HEK293 (cell line): ENCODE results near the gene CRAT.

Experiments used
- CTCF ChIA-PET: fragments of 350-600 bp; formaldehyde crosslinking; extraction: SDS; loops from one replicate; lab custom pipeline; 2021; ENCODE audit warnings: antibody characterized with exemption; lab: Yijun Ruan, JAX
- POLR2A ChIA-PET: fragments of 300-600 bp; formaldehyde crosslinking; extraction: SDS; loops from one replicate; lab custom pipeline; 2020; ENCODE audit warnings: antibody characterized with exemption, inconsistent platforms; lab: Yijun Ruan, JAX
- H3K27ac ChIP-seq: fragments of 200-500 bp; sonication (Bioruptor generic); 2 replicates; pipeline ENCODE4 v1.5.1; 2014; ENCODE audit warnings: low read depth, low read length, control low read depth, inconsistent platforms; ENCODE audit errors: extremely low read depth
- H3K36me3 ChIP-seq, 2 experiments: fragments of 200-500 bp in 1 of 2; sonication (Bioruptor generic) in 1 of 2; 1 replicate in 1 of 2; 2 replicates in 1 of 2; pipeline ENCODE4 v1.5.1; 2014 to 2017; ENCODE audit warnings: inconsistent platforms in 2 of 2, low read length in 2 of 2; ENCODE audit not compliant: control insufficient read depth in 2 of 2, insufficient read depth in 1 of 2
- H3K4me1 ChIP-seq: fragments of 200-500 bp; sonication (Bioruptor generic); 2 replicates; pipeline ENCODE4 v1.5.1; 2014; ENCODE audit warnings: mild to moderate bottlenecking, low read length, inconsistent platforms; ENCODE audit not compliant: control insufficient read depth, insufficient read depth
- H3K4me3 ChIP-seq: 2 replicates; pipeline ENCODE4 v1.5.1; 2011; ENCODE audit warnings: low read depth, mild to moderate bottlenecking, control low read depth, low read length, moderate library complexity
- H3K9me3 ChIP-seq: fragments of 200-500 bp; sonication (Bioruptor generic); 2 replicates; pipeline ENCODE4 v1.5.1; 2014; ENCODE audit warnings: low read depth, low read length, inconsistent platforms; ENCODE audit not compliant: control insufficient read depth, insufficient read depth
- IKZF3 ChIP-seq: fragments of 450-650 bp; IDR thresholded peaks from 2 replicates; pipeline ENCODE4 v1.5.0; 2018; ENCODE audit warnings: missing biosample characterization, mild to moderate bottlenecking, missing genetic modification characterization, moderate library complexity
- KLF10 ChIP-seq: fragments of 450-650 bp; IDR thresholded peaks from 2 replicates; pipeline ENCODE4 v1.5.1; 2018; ENCODE audit warnings: missing biosample characterization, mild to moderate bottlenecking, missing genetic modification characterization
- KLF8 ChIP-seq: fragments of 450-650 bp; formaldehyde crosslinking; IDR thresholded peaks from 2 replicates; pipeline ENCODE4 v1.5.1; 2016; ENCODE audit warnings: missing biosample characterization, missing genetic modification characterization
- OVOL3 ChIP-seq: fragments of 450-650 bp; formaldehyde crosslinking; IDR thresholded peaks from 2 replicates; pipeline ENCODE4 v1.5.1; 2016; ENCODE audit warnings: missing biosample characterization, missing genetic modification characterization
- REPIN1 ChIP-seq: fragments of 450-650 bp; formaldehyde crosslinking; IDR thresholded peaks from 2 replicates; pipeline ENCODE4 v1.5.1; 2017; ENCODE audit warnings: missing biosample characterization, missing genetic modification characterization, low read depth
- ZBTB1 ChIP-seq: fragments of 450-650 bp; formaldehyde crosslinking; IDR thresholded peaks from 2 replicates; pipeline ENCODE4 v1.5.1; 2016; ENCODE audit warnings: missing biosample characterization, missing genetic modification characterization
- ZBTB17 ChIP-seq: fragments of 450-650 bp; formaldehyde crosslinking; IDR thresholded peaks from 2 replicates; pipeline ENCODE4 v1.5.1; 2016; ENCODE audit warnings: missing biosample characterization, missing genetic modification characterization
- ZBTB8A ChIP-seq: fragments of 450-650 bp; formaldehyde crosslinking; IDR thresholded peaks from 2 replicates; pipeline ENCODE4 v1.5.1; 2016; ENCODE audit warnings: missing biosample characterization, missing genetic modification characterization
- ZFHX2 ChIP-seq: fragments of 450-650 bp; formaldehyde crosslinking; conservative IDR thresholded peaks from 2 replicates; pipeline ENCODE4 v1.5.1; 2016; ENCODE audit warnings: missing biosample characterization, missing genetic modification characterization
- ZFP37 ChIP-seq: fragments of 450-650 bp; formaldehyde crosslinking; IDR thresholded peaks from 2 replicates; pipeline ENCODE4 v1.5.1; 2016; ENCODE audit warnings: missing biosample characterization, missing genetic modification characterization
- ZFP41 ChIP-seq: fragments of 450-650 bp; formaldehyde crosslinking; IDR thresholded peaks from 2 replicates; pipeline ENCODE4 v1.5.1; 2016; ENCODE audit warnings: missing biosample characterization, missing genetic modification characterization, borderline replicate concordance
- ZIC2 ChIP-seq: fragments of 450-650 bp; formaldehyde crosslinking; IDR thresholded peaks from 2 replicates; pipeline ENCODE4 v1.5.1; 2016; ENCODE audit warnings: missing biosample characterization, missing genetic modification characterization
- ZNF16 ChIP-seq: fragments of 450-650 bp; formaldehyde crosslinking; IDR thresholded peaks from 2 replicates; pipeline ENCODE4 v1.5.1; 2016; ENCODE audit warnings: low read depth, missing biosample characterization, missing genetic modification characterization
- ZNF23 ChIP-seq: fragments of 450-650 bp; formaldehyde crosslinking; IDR thresholded peaks from 2 replicates; pipeline ENCODE4 v1.5.1; 2016; ENCODE audit warnings: missing biosample characterization, missing genetic modification characterization, borderline replicate concordance
- ZNF341 ChIP-seq: fragments of 450-650 bp; formaldehyde crosslinking; IDR thresholded peaks from 2 replicates; pipeline ENCODE4; 2016; ENCODE audit warnings: low read depth, missing biosample characterization, missing genetic modification characterization
- ZNF548 ChIP-seq: fragments of 450-650 bp; formaldehyde crosslinking; IDR thresholded peaks from 2 replicates; pipeline ENCODE4 v1.5.1; 2016; ENCODE audit warnings: missing biosample characterization, missing genetic modification characterization
- ZNF610 ChIP-seq: fragments of 450-650 bp; formaldehyde crosslinking; IDR thresholded peaks from 2 replicates; pipeline ENCODE4 v1.5.1; 2016; ENCODE audit warnings: missing biosample characterization, missing genetic modification characterization, borderline replicate concordance
- ZNF623 ChIP-seq: fragments of 450-650 bp; formaldehyde crosslinking; IDR thresholded peaks from 2 replicates; pipeline ENCODE4 v1.5.1; 2016; ENCODE audit warnings: missing biosample characterization, missing genetic modification characterization
- ZNF660 ChIP-seq: fragments of 450-650 bp; IDR thresholded peaks from 2 replicates; pipeline ENCODE4 v1.5.1; 2018; ENCODE audit warnings: missing biosample characterization, mild to moderate bottlenecking, missing genetic modification characterization
- TF ChIP-seq, protein P1 (sequence below): fragments of 450-650 bp; formaldehyde crosslinking; IDR thresholded peaks from 2 replicates; pipeline ENCODE4 v1.5.1; 2017; ENCODE audit warnings: missing biosample characterization, mild to moderate bottlenecking, missing genetic modification characterization, moderate library complexity
- TF ChIP-seq, protein P2 (sequence below): fragments of 450-650 bp; formaldehyde crosslinking; IDR thresholded peaks from 2 replicates; pipeline ENCODE4 v1.5.1; 2016; ENCODE audit warnings: missing biosample characterization, missing genetic modification characterization
- TF ChIP-seq, protein P3 (sequence below): fragments of 450-650 bp; formaldehyde crosslinking; IDR thresholded peaks from 2 replicates; pipeline ENCODE4 v1.5.1; 2016; ENCODE audit warnings: missing biosample characterization, missing genetic modification characterization
- TF ChIP-seq, protein P4 (sequence below): fragments of 450-650 bp; formaldehyde crosslinking; IDR thresholded peaks from 2 replicates; pipeline ENCODE4 v1.5.1; 2016; ENCODE audit warnings: missing biosample characterization, missing genetic modification characterization
- TF ChIP-seq, protein P5 (sequence below): fragments of 450-650 bp; formaldehyde crosslinking; IDR thresholded peaks from 2 replicates; pipeline ENCODE4 v1.5.1; 2017; ENCODE audit warnings: missing biosample characterization, missing genetic modification characterization

CRAT gene

DNA sequence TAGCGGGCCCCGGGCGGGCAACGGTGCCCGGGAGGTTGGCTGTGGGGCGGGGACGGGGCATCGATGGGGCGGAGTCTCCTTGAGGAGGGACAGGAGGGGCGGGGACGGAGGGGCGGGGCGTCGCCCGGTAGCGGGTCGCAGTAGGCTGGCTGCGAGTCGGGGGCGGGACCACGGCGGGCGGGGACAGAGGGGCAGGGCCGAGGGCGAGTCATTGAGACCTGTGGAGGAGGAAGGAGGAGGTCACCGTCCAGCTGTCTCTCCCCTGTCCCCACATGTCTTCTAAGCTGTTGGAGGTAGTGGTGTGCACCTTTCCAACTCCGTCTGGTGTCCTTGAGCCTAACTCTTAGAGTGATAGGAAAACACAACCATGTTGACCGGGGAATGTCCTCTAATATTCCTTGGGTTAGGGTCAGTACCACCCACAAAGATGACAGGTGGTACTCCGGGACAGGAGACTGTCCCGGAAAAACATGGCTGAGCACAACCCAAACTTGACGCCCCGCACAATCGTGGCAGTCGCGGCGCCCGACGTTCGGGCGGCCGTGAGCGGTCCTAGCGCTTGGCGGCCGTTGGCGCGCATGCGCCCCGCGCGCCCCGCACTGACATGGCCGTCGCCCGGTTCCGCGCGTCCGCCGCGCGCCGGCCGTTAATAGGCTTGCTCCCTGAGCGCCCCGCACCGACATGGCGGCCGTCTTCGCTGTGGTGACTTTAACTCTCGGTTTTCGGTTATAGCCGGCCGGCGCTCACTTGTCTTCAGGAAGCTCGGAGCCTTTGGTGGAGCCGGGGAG is at the start of gene CRAT, which contains the start of gene PTPA:
Gene CRAT, minus strand, starts transcription at position 54 of the 788 bp plus-strand sequence. CDS start 284 bp downstream, outside the sequence.
Gene PTPA, plus strand, starts transcription at position 676 of the 788 bp plus-strand sequence. CDS start 186 bp downstream, outside the sequence.
- H3K27ac ChIP-seq, result peak within 1 kb of the TSS; percentile 87
- peak within 1 kb of the TSS; percentile 97 for H3K4me3 ChIP-seq
- H3K36me3 ChIP-seq, result peaks cover 0 to 8% of the 10 kb centered on the region in 2 experiments; a peak in 2 of 3 replicates
- peaks cover 4% of the 10 kb centered on the region; the same call in 1 of the 2 replicates for H3K4me1 ChIP-seq
- ChIA-PET POLR2A (interaction anchor here (0.6 to 3.7 kb wide), 10 partner anchors 8 to 1967 kb away, joined by 3 to 23 read pairs (median 4); partner anchors contain the start of genes DOLPP1, NTMT1 and SH3GLB2), CTCF (interaction anchor here (0.7 to 2.2 kb wide), 4 partner anchors 13 to 63 kb away, joined by 3 to 12 read pairs (median 4); no protein-coding TSS in a partner anchor)
- no peaks in the 10 kb centered on the region for H3K9me3 ChIP-seq
- TF ChIP-seq ZFHX2 (tag by site-specific recombination) (peak; percentile 66), ZNF623 (tag by site-specific recombination) (no peak; the same call in 1 of the 2 replicates), ZNF548 (0 out of 2 replicates have a peak, but pooled peaks have one; percentile 31), ZFP37 (peak; percentile 32; the same call in 1 of the 2 replicates), ZNF610 (tag by site-specific recombination) (0 out of 2 replicates have a peak, but pooled peaks have one; percentile 50), ZIC2 (no peak), REPIN1 (peak; percentile 81; the same call in 1 of the 2 replicates), KLF10 (tag by site-specific recombination) (peak; percentile 89), ZNF341 (peak; percentile 30; the same call in 1 of the 2 replicates), ZBTB8A (tag by site-specific recombination) (peak; percentile 84), ZFP41 (no peak), ZNF23 (tag by site-specific recombination) (no peak), IKZF3 (peak; percentile 72; the same call in 1 of the 2 replicates), ZNF16 (tag by site-specific recombination) (no peak), OVOL3 (tag by site-specific recombination) (peak; percentile 31; the same call in 1 of the 2 replicates), ZNF660 (tag by site-specific recombination) (0 out of 2 replicates have a peak, but pooled peaks have one; percentile 17), ZBTB17 (peak; percentile 63), KLF8 (tag by site-specific recombination) (peak; percentile 63), ZBTB1 (tag by site-specific recombination) (peak; percentile 67; the same call in 1 of the 2 replicates)
- TF ChIP-seq, protein P1, sequence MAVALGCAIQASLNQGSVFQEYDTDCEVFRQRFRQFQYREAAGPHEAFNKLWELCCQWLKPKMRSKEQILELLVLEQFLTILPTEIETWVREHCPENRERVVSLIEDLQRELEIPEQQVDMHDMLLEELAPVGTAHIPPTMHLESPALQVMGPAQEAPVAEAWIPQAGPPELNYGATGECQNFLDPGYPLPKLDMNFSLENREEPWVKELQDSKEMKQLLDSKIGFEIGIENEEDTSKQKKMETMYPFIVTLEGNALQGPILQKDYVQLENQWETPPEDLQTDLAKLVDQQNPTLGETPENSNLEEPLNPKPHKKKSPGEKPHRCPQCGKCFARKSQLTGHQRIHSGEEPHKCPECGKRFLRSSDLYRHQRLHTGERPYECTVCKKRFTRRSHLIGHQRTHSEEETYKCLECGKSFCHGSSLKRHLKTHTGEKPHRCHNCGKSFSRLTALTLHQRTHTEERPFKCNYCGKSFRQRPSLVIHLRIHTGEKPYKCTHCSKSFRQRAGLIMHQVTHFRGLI (tag by site-specific recombination), result 0 out of 2 replicates have a peak, but pooled peaks have one; percentile 12
- TF ChIP-seq, protein P2, sequence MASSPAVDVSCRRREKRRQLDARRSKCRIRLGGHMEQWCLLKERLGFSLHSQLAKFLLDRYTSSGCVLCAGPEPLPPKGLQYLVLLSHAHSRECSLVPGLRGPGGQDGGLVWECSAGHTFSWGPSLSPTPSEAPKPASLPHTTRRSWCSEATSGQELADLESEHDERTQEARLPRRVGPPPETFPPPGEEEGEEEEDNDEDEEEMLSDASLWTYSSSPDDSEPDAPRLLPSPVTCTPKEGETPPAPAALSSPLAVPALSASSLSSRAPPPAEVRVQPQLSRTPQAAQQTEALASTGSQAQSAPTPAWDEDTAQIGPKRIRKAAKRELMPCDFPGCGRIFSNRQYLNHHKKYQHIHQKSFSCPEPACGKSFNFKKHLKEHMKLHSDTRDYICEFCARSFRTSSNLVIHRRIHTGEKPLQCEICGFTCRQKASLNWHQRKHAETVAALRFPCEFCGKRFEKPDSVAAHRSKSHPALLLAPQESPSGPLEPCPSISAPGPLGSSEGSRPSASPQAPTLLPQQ (tag by site-specific recombination), result peak; percentile 58; the same call in 1 of the 2 replicates
- TF ChIP-seq, protein P3, sequence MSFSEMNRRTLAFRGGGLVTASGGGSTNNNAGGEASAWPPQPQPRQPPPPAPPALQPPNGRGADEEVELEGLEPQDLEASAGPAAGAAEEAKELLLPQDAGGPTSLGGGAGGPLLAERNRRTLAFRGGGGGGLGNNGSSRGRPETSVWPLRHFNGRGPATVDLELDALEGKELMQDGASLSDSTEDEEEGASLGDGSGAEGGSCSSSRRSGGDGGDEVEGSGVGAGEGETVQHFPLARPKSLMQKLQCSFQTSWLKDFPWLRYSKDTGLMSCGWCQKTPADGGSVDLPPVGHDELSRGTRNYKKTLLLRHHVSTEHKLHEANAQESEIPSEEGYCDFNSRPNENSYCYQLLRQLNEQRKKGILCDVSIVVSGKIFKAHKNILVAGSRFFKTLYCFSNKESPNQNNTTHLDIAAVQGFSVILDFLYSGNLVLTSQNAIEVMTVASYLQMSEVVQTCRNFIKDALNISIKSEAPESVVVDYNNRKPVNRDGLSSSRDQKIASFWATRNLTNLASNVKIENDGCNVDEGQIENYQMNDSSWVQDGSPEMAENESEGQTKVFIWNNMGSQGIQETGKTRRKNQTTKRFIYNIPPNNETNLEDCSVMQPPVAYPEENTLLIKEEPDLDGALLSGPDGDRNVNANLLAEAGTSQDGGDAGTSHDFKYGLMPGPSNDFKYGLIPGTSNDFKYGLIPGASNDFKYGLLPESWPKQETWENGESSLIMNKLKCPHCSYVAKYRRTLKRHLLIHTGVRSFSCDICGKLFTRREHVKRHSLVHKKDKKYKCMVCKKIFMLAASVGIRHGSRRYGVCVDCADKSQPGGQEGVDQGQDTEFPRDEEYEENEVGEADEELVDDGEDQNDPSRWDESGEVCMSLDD, result peak; percentile 62; the same call in 1 of the 2 replicates
- TF ChIP-seq, protein P4, sequence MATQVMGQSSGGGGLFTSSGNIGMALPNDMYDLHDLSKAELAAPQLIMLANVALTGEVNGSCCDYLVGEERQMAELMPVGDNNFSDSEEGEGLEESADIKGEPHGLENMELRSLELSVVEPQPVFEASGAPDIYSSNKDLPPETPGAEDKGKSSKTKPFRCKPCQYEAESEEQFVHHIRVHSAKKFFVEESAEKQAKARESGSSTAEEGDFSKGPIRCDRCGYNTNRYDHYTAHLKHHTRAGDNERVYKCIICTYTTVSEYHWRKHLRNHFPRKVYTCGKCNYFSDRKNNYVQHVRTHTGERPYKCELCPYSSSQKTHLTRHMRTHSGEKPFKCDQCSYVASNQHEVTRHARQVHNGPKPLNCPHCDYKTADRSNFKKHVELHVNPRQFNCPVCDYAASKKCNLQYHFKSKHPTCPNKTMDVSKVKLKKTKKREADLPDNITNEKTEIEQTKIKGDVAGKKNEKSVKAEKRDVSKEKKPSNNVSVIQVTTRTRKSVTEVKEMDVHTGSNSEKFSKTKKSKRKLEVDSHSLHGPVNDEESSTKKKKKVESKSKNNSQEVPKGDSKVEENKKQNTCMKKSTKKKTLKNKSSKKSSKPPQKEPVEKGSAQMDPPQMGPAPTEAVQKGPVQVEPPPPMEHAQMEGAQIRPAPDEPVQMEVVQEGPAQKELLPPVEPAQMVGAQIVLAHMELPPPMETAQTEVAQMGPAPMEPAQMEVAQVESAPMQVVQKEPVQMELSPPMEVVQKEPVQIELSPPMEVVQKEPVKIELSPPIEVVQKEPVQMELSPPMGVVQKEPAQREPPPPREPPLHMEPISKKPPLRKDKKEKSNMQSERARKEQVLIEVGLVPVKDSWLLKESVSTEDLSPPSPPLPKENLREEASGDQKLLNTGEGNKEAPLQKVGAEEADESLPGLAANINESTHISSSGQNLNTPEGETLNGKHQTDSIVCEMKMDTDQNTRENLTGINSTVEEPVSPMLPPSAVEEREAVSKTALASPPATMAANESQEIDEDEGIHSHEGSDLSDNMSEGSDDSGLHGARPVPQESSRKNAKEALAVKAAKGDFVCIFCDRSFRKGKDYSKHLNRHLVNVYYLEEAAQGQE (tag by site-specific recombination), result peak; percentile 57
- TF ChIP-seq, protein P5, sequence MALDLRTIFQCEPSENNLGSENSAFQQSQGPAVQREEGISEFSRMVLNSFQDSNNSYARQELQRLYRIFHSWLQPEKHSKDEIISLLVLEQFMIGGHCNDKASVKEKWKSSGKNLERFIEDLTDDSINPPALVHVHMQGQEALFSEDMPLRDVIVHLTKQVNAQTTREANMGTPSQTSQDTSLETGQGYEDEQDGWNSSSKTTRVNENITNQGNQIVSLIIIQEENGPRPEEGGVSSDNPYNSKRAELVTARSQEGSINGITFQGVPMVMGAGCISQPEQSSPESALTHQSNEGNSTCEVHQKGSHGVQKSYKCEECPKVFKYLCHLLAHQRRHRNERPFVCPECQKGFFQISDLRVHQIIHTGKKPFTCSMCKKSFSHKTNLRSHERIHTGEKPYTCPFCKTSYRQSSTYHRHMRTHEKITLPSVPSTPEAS (tag by site-specific recombination), result no peak
